Measurements from ENCODE around the gene PNMA8B.

- TF ChIP-seq CTCF (IDR thresholded peaks at IDR 0.05), result no peak
- no peak for TF ChIP-seq POLR2AphosphoS5 (IDR thresholded peaks at IDR 0.05; ENCODE audit: low read depth, low read length)
- TF ChIP-seq REST (IDR thresholded peaks at IDR 0.05; ENCODE audit: insufficient read depth in 1 of 2, low read depth in 2 of 2, low read length in 1 of 2), result no peak
- TF ChIP-seq TCF7L2 (IDR thresholded peaks at IDR 0.05; ENCODE audit: low read depth, low read length), result no peak
Observed at GRCh38 chr19:46452186-46452585, 43.5 kb downstream of the PNMA8B start.

Measured in Panc1 (cell line).